Activated B cell treated with CpG ODN at 0.5 μM for 24 hours (primary cell): ENCODE measurements around the gene ARL11. TPM values are rescaled to one million over a fixed set of nuclear protein-coding genes. Genes with fewer than 3 reads are reported as not detected.

Experiments
- ATAC-seq: fragments of 200-7000 bp; cut with Tn5 transposase; one replicate; pipeline ENCODE4 v1.10.0; 2021; ENCODE audit warnings: low read depth, mild to moderate bottlenecking, moderate library complexity
- CTCF ChIA-PET: fragments of 350-600 bp; sonication (Branson Sonifier 250); formaldehyde crosslinking; loops from one replicate; lab custom pipeline; 2021; ENCODE audit warnings: antibody characterized with exemption; lab: Charles Lee
- POLR2A ChIA-PET: fragments of 350-600 bp; sonication (Branson Sonifier 250); formaldehyde crosslinking; loops from one replicate; lab custom pipeline; 2021; ENCODE audit warnings: antibody characterized with exemption; lab: Charles Lee
- DNase-seq: peaks from one replicate; pipeline ENCODE4 v3.0.0; 2022
- H3K27ac Mint-ChIP-seq: one replicate; pipeline ENCODE4 v1.8.0; 2020; ENCODE audit warnings: mixed read lengths
- H3K27me3 Mint-ChIP-seq: one replicate; pipeline ENCODE4 v1.8.0; 2021; ENCODE audit warnings: mixed read lengths
- H3K36me3 Mint-ChIP-seq: one replicate; pipeline ENCODE4 v1.8.0; 2021; ENCODE audit warnings: low read depth, mixed read lengths
- H3K4me1 Mint-ChIP-seq: one replicate; pipeline ENCODE4 v1.8.0; 2021; ENCODE audit warnings: mixed read lengths
- H3K4me3 Mint-ChIP-seq: one replicate; pipeline ENCODE4 v1.8.0; 2020; ENCODE audit warnings: mild to moderate bottlenecking, mixed read lengths
- H3K9me3 Mint-ChIP-seq: one replicate; pipeline ENCODE4 v1.8.0; 2020; ENCODE audit warnings: mixed read lengths
- CTCF ChIP-seq: fragments of 200-600 bp; IDR thresholded peaks from one replicate; pipeline ENCODE4 v1.8.0; 2022; ENCODE audit warnings: antibody characterized with exemption, mild to moderate bottlenecking
- intact Hi-C: fragments of 100-400 bp; cut with micrococcal nuclease; formaldehyde crosslinking; loops from one replicate; pipeline ENCODE4 v1.15.1; 2024
- total RNA-seq: library from RNA; stranded (reverse); gene quantifications from 2 replicates; pipeline ENCODE4 v1.2.3, GENCODE V29; 2022

Gene ARL11
- total RNA-seq, 1 donor from 2014 or later = 10.7 TPM

GRCh38 chr13:49651570-49652354, 23.5 kb downstream of the ARL11 start:
- POLR2A ChIA-PET = interaction anchor here (0.5 kb wide), 1 partner anchor 1160 kb away, joined by 3 read pairs; no protein-coding TSS in a partner anchor
- Mint-ChIP-seq H3K4me1 (peaks cover 7% of the 10 kb centered on the region), H3K27me3 (no peaks in the 10 kb centered on the region), H3K27ac (no peak overlapping the region), H3K9me3 (no peaks in the 10 kb centered on the region), H3K4me3 (no peak overlapping the region), H3K36me3 (peaks cover 2% of the 10 kb centered on the region)
- ATAC-seq (no peak), DNase-seq (no peak)
- no peak for TF ChIP-seq CTCF
- CTCF ChIA-PET = no interaction called here
- intact Hi-C loops = loop anchor here (1.0 to 10.0 kb wide), 4 partner anchors 171 to 1419 kb away; no protein-coding TSS in a partner anchor

GRCh38 chr13:49652355-49653305, 24.3 kb downstream of the ARL11 start:
- no peak for TF ChIP-seq CTCF
- Mint-ChIP-seq H3K4me1 (peaks cover 6% of the 10 kb centered on the region), H3K27ac (no peak overlapping the region), H3K27me3 (no peaks in the 10 kb centered on the region), H3K4me3 (no peak overlapping the region), H3K36me3 (peaks cover 2% of the 10 kb centered on the region), H3K9me3 (no peaks in the 10 kb centered on the region)
- intact Hi-C loops = loop anchor here (1.0 to 10.0 kb wide), 4 partner anchors 170 to 1418 kb away; no protein-coding TSS in a partner anchor
- POLR2A ChIA-PET = interaction anchor here (0.5 to 0.6 kb wide), 2 partner anchors 140 to 1159 kb away, joined by 3 read pairs; partner anchors contain the start of gene KPNA3
- CTCF ChIA-PET = no interaction called here
- ATAC-seq = peak; percentile 78
- no peak for DNase-seq

- POLR2A ChIA-PET = no interaction called here
- H3K36me3 Mint-ChIP-seq = peaks cover 4% of the 10 kb centered on the region
- DNase-seq (no peak), ATAC-seq (no peak)
- H3K27me3 Mint-ChIP-seq = no peaks in the 10 kb centered on the region
- H3K9me3 Mint-ChIP-seq = no peaks in the 10 kb centered on the region
- intact Hi-C loops = loop anchor here (2.0 to 10.0 kb wide), 2 partner anchors 1261 to 1417 kb away; no protein-coding TSS in a partner anchor
- H3K4me1 Mint-ChIP-seq = peaks cover 6% of the 10 kb centered on the region
- CTCF ChIA-PET = no interaction called here
- H3K4me3 Mint-ChIP-seq = no peak overlapping the region
- no peak for TF ChIP-seq CTCF
- no peak overlapping the region for H3K27ac Mint-ChIP-seq
Observed at GRCh38 chr13:49653478-49653877, 25.2 kb downstream of the ARL11 start.

- no peaks in the 10 kb centered on the region for H3K9me3 Mint-ChIP-seq
- POLR2A ChIA-PET = interaction anchor here (0.6 kb wide), 1 partner anchor 34 kb away, joined by 3 read pairs; no protein-coding TSS in a partner anchor
- CTCF ChIA-PET = no interaction called here
- H3K27me3 Mint-ChIP-seq = no peaks in the 10 kb centered on the region
- H3K4me1 Mint-ChIP-seq = peaks cover 6% of the 10 kb centered on the region
- H3K27ac Mint-ChIP-seq = no peak overlapping the region
- no peak for ATAC-seq
- no peak overlapping the region for H3K4me3 Mint-ChIP-seq
- intact Hi-C loops = loop anchor here (10.0 kb wide), 1 partner anchor 1261 kb away; no protein-coding TSS in a partner anchor
- no peak for TF ChIP-seq CTCF
- no peak for DNase-seq
- H3K36me3 Mint-ChIP-seq = peaks cover 4% of the 10 kb centered on the region
Observed at GRCh38 chr13:49654011-49654410, 25.7 kb downstream of the ARL11 start.
